Transverse colon (tissue), 4 donors: ENCODE results near the gene ZNF547.

Experiments used
- EP300 ChIP-seq: sonication (generic); formaldehyde crosslinking; IDR thresholded peaks from one replicate; pipeline ENCODE4 v1.6.1; 2017; ENCODE audit warnings: antibody characterized with exemption, low read depth
- POLR2A ChIP-seq: fragments of 450-650 bp; IDR thresholded peaks from one replicate; pipeline ENCODE4 v1.6.1; 2016; ENCODE audit warnings: antibody characterized with exemption, mild to moderate bottlenecking, moderate library complexity
- POLR2AphosphoS5 ChIP-seq, 3 donors: sonication (generic); formaldehyde crosslinking; IDR thresholded peaks; one replicate each; pipeline ENCODE4 v1.6.1; 2016; ENCODE audit warnings: antibody characterized with exemption in 3 of 3
- TF ChIP-seq, protein P1 (sequence below), 5 experiments: fragments of 200-600 bp in 3 of 5; fragments of 450-650 bp in 2 of 5; sonication (generic) in 3 of 5; IDR thresholded peaks; 1 replicate in 2 of 5; 2 replicates in 3 of 5; pipeline ENCODE4 v1.5.1; 2016 to 2017; ENCODE audit warnings: antibody characterized with exemption in 5 of 5, inconsistent platforms in 3 of 5, mild to moderate bottlenecking in 2 of 5, moderate library complexity in 1 of 5

DNA sequence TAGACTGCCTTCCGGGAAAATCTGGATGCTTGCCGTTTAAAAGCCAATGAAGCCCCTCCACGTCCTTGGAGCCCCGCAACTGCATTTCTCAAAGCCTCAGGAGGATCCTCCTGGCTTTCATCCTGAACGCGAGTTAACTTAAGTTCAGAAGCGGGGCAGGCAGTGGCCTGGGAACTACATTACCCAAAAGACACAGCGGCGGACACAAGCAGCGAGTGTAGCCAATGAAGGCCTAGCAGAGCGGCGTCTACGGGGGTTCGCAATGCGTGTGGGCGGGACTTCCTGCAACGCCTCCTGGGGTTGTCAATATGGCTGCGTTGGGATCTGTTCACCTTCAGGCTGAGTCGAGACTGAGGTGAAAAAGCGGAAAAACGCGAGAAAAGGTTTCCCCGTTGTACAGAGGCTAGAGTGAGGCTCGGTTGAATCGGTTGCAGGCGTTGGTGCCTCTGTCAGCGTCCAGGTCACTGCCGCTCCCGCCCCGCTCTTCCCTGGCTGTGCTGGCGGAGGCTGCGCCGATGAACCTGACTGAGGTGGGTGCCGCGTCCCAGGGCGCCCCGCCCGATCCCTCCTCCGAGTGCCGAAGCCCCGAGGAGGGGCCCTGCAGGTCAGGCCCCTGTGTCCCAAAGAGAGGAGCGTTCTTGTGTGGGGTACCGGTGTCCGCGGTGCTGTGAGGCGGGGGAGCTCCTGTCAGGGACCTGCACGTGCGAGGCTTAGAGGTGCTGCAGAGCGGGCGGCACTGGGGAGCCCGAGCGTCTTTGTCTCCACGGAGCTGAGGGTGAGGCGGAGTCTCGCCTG lies 47.7 kb downstream of the ZNF547 start, which contains the start of gene ZNF17:
- TF ChIP-seq, protein P1, sequence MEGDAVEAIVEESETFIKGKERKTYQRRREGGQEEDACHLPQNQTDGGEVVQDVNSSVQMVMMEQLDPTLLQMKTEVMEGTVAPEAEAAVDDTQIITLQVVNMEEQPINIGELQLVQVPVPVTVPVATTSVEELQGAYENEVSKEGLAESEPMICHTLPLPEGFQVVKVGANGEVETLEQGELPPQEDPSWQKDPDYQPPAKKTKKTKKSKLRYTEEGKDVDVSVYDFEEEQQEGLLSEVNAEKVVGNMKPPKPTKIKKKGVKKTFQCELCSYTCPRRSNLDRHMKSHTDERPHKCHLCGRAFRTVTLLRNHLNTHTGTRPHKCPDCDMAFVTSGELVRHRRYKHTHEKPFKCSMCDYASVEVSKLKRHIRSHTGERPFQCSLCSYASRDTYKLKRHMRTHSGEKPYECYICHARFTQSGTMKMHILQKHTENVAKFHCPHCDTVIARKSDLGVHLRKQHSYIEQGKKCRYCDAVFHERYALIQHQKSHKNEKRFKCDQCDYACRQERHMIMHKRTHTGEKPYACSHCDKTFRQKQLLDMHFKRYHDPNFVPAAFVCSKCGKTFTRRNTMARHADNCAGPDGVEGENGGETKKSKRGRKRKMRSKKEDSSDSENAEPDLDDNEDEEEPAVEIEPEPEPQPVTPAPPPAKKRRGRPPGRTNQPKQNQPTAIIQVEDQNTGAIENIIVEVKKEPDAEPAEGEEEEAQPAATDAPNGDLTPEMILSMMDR (IDR thresholded peaks at IDR 0.05) = no peak
- no peak for TF ChIP-seq EP300
- peak; percentile 35 for TF ChIP-seq POLR2A
- TF ChIP-seq POLR2AphosphoS5 (IDR thresholded peaks at IDR 0.05) = peak; percentile 30 to 62 (median 53)
